Activated gamma-delta T cell treated with anti-CD3 and anti-CD28 coated beads, Interleukin-2, amount 50 U/mL, for 16 hours (primary cell): ENCODE data around the gene LYZ.

Experiments
- DNase-seq: peaks from one replicate; pipeline ENCODE4 v3.0.0-alpha.2; 2020; ENCODE audit warnings: low read depth

LYZ gene

GRCh38 chr12:69338936-69339335 is 9.2 kb upstream of the LYZ start:
- DNase-seq = no peak

- no peak for DNase-seq
Observed at GRCh38 chr12:69339999-69340398, 8.2 kb upstream of the LYZ start.

- no peak for DNase-seq
Observed at GRCh38 chr12:69341328-69341727, 6.9 kb upstream of the LYZ start.

- DNase-seq = no peak
Observed at GRCh38 chr12:69342421-69342820, 5.8 kb upstream of the LYZ start.

GRCh38 chr12:69343357-69343756 is 4.8 kb upstream of the LYZ start:
- DNase-seq = no peak

GRCh38 chr12:69343885-69344612 is 4.1 kb upstream of the LYZ start:
- DNase-seq = no peak

- no peak for DNase-seq
Observed at GRCh38 chr12:69345077-69345476, 3.1 kb upstream of the LYZ start.

- no peak for DNase-seq
Observed at GRCh38 chr12:69345742-69346141, 2.4 kb upstream of the LYZ start.

GRCh38 chr12:69350002-69350626 is 1.9 kb downstream of the LYZ start:
- DNase-seq = no peak

GRCh38 chr12:69350777-69351176 is 2.6 kb downstream of the LYZ start:
- DNase-seq = no peak

- DNase-seq = no peak
Observed at GRCh38 chr12:69351462-69352236, 3.5 kb downstream of the LYZ start.

- no peak for DNase-seq
Observed at GRCh38 chr12:69352904-69353303, 4.7 kb downstream of the LYZ start.

GRCh38 chr12:69354172-69354555 is 6.0 kb downstream of the LYZ start:
- no peak for DNase-seq

- no peak for DNase-seq
Observed at GRCh38 chr12:69354556-69355187, 6.5 kb downstream of the LYZ start.

GRCh38 chr12:69355363-69356028 is 7.3 kb downstream of the LYZ start:
- no peak for DNase-seq

- DNase-seq = peak; percentile 74
Observed at GRCh38 chr12:69359531-69360347, 11.6 kb downstream of the LYZ start, which contains the start of gene YEATS4. Gene YEATS4, plus strand, starts transcription at chr12:69359743. Its CDS starts 230 bp downstream, at chr12:69359973.

GRCh38 chr12:69360348-69360672 is 12.1 kb downstream of the LYZ start:
- DNase-seq = no peak

GRCh38 chr12:69366796-69367195 is 18.6 kb downstream of the LYZ start:
- DNase-seq = no peak

GRCh38 chr12:69368171-69368570 is 20.0 kb downstream of the LYZ start:
- no peak for DNase-seq

- DNase-seq = no peak
Observed at GRCh38 chr12:69383074-69383473, 34.9 kb downstream of the LYZ start.

GRCh38 chr12:69385038-69385437 is 36.9 kb downstream of the LYZ start:
- no peak for DNase-seq
